DOHH2 (cell line): Measurements from ENCODE around the gene ZNF280C.

Experiments
- EZH2phosphoT487 ChIP-seq: fragments of 200-600 bp; sonication (generic); IDR thresholded peaks from 2 replicates; pipeline ENCODE4 v1.6.1; 2017; ENCODE audit warnings: borderline replicate concordance, mild to moderate bottlenecking, antibody characterized with exemption, low read length, moderate library complexity, mixed read lengths
- TF ChIP-seq, protein P1 (sequence below): fragments of 200-600 bp; sonication (generic); IDR thresholded peaks from one replicate; pipeline ENCODE4 v1.5.1; 2014; ENCODE audit warnings: antibody characterized with exemption, mild to moderate bottlenecking, low read depth, low read length; ENCODE audit not compliant: poor library complexity, severe bottlenecking

DNA sequence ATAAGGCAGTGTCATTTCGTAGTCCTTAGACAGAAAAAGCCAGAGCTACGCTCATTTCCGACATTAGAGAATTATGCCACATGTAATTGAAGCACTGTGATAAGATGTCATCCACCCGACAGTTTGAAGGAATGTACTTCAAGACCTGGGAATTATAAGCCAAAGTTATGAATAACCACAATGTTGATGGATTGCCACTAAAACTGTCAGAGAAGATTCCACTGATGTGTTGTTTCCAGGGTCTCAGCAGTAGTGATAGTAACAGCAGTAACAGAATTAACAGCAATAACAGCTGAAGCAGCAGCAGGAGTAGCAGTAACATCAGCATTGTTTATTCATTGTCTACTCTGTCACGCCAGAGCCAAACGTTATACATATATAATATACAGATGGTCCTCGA, 72.2 kb downstream of the ZNF280C start:
- TF ChIP-seq, protein P1, sequence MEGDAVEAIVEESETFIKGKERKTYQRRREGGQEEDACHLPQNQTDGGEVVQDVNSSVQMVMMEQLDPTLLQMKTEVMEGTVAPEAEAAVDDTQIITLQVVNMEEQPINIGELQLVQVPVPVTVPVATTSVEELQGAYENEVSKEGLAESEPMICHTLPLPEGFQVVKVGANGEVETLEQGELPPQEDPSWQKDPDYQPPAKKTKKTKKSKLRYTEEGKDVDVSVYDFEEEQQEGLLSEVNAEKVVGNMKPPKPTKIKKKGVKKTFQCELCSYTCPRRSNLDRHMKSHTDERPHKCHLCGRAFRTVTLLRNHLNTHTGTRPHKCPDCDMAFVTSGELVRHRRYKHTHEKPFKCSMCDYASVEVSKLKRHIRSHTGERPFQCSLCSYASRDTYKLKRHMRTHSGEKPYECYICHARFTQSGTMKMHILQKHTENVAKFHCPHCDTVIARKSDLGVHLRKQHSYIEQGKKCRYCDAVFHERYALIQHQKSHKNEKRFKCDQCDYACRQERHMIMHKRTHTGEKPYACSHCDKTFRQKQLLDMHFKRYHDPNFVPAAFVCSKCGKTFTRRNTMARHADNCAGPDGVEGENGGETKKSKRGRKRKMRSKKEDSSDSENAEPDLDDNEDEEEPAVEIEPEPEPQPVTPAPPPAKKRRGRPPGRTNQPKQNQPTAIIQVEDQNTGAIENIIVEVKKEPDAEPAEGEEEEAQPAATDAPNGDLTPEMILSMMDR = no peak
- TF ChIP-seq EZH2phosphoT487 = no peak
